ENCODE data around the gene JAG1.

Gene JAG1

DNA sequence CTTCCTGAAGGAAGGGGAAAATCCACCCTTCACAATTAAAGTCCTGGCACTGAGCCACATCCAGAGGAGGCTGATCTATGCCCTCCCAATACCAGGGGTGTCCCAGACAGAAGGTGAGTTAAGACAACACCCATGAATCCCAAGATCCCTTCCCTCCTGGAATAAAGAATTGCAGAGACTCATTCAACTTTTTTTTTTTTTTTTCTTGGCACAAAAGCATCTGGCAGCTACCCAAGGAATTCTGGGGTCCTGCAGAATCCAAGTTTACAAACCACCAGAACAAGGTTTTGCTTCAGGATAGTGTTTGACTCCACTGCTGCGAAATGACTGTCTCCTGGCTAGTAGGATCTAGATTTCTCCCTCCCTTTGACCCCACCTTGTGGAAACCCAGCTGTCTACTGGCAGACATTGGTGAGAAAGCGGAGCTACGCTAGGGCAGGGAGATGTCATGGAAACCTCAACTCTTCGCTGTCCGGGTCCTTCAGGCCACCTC is 37.4 kb downstream of the JAG1 start:
- TF ChIP-seq, protein P1, sequence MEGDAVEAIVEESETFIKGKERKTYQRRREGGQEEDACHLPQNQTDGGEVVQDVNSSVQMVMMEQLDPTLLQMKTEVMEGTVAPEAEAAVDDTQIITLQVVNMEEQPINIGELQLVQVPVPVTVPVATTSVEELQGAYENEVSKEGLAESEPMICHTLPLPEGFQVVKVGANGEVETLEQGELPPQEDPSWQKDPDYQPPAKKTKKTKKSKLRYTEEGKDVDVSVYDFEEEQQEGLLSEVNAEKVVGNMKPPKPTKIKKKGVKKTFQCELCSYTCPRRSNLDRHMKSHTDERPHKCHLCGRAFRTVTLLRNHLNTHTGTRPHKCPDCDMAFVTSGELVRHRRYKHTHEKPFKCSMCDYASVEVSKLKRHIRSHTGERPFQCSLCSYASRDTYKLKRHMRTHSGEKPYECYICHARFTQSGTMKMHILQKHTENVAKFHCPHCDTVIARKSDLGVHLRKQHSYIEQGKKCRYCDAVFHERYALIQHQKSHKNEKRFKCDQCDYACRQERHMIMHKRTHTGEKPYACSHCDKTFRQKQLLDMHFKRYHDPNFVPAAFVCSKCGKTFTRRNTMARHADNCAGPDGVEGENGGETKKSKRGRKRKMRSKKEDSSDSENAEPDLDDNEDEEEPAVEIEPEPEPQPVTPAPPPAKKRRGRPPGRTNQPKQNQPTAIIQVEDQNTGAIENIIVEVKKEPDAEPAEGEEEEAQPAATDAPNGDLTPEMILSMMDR (IDR thresholded peaks at IDR 0.05; ENCODE audit: low read depth, low read length), result no peak
- H3K4me3 ChIP-seq (ENCODE audit: low read depth, low read length), result no peak overlapping the region

DNA sequence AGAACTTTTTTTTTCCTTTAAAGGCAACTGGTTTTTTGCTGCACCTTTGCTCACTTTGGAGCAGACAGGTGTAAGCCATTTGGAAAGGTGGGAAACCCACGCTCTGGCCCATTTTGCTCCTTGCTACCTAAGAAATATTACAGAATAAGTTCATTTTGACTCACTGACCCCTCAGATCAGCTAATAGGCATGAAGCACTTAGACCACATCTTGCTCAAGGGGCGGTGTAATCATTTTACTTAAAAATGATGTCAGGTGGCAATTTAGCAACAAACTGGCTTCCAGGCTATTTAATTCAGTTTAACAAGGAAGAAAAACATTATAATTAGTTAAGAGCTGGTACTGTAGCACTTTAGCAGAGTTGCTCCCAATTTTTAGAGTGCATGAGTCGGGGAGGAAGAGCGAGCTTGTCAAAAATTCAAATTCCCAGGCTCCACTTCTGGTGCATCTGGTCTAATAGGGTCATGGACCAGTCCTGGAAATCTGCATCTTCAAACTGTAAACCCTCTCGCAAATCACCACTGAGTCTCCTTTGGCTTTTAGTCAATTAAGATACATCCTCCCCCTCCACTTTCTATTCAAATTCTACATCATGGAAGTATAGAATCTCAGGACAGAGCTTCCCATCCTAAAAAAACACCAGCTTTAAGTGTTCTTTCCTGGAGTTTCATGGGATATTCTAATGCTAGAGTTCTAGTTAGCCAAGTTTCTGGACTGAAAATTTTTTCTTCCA is 38.2 kb downstream of the JAG1 start:
- TF ChIP-seq, protein P1 (IDR thresholded peaks at IDR 0.05; ENCODE audit: low read depth, low read length), result no peak
- H3K4me3 ChIP-seq (ENCODE audit: low read depth, low read length), result no peak overlapping the region

DNA sequence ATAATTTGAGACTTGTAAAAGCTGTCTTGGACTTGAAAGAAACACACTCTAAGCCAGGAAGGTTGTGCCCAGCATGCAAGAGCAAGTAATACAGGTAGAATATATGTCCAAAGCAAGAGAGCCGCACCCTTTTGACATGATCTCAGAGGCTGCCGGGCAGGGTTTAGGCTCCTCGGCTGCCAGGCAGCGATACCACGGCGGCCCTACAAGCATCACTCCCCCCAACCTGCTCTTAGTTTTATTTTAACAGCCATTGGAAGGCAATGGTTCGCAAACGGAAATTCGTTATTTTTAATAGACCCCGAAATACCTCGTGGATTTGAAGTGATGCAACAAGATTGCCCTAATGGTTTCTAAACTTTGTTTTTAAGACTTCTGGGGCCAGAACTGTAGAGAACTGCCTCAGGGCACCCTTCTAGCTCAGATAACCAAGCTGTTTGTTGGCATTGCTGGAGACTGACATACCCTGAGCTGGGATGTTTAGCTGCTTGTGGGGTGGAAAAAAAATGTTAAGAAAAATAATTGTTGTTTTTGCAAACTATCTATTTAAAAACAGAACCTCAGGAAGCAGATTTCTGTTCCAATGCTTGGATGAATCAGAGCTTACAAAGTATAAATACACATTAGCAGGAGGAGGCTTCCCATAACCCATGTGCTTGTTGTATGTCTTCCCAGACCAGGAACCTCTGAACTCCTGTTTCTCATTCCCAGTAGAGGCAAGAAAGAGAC is 39.0 kb downstream of the JAG1 start:
- TF ChIP-seq, protein P1 (IDR thresholded peaks at IDR 0.05; ENCODE audit: low read depth, low read length), result no peak
- no peak overlapping the region for H3K4me3 ChIP-seq (ENCODE audit: low read depth, low read length)

- no peak overlapping the region for H3K4me3 ChIP-seq (ENCODE audit: low read depth, low read length)
- TF ChIP-seq, protein P1 (IDR thresholded peaks at IDR 0.05; ENCODE audit: low read depth, low read length), result no peak
These were observed 39.6 kb downstream of the JAG1 start for GRCh38 chr20:10634211-10634610.

DNA sequence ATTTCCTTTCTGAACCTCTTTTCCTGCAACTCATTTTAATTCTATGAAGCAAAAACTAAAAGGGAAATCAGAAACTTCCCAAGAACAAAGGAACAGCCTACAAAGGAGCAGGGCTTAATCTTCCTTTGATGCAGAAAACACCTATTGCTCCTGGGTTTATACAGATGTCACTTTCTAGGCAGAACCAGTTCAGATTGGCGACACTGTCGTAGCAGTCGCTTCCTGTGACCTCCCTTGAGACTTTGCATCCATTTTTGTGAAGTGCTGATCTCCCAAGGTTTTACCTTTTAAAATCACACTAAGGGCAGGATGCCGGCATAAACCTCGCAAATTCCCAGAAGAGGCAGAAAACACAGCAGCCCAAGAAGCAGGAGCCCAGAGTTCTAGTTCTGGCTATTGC is 40.1 kb downstream of the JAG1 start:
- TF ChIP-seq, protein P1 (IDR thresholded peaks at IDR 0.05; ENCODE audit: low read depth, low read length), result no peak
- H3K4me3 ChIP-seq (ENCODE audit: low read depth, low read length), result no peak overlapping the region

DNA sequence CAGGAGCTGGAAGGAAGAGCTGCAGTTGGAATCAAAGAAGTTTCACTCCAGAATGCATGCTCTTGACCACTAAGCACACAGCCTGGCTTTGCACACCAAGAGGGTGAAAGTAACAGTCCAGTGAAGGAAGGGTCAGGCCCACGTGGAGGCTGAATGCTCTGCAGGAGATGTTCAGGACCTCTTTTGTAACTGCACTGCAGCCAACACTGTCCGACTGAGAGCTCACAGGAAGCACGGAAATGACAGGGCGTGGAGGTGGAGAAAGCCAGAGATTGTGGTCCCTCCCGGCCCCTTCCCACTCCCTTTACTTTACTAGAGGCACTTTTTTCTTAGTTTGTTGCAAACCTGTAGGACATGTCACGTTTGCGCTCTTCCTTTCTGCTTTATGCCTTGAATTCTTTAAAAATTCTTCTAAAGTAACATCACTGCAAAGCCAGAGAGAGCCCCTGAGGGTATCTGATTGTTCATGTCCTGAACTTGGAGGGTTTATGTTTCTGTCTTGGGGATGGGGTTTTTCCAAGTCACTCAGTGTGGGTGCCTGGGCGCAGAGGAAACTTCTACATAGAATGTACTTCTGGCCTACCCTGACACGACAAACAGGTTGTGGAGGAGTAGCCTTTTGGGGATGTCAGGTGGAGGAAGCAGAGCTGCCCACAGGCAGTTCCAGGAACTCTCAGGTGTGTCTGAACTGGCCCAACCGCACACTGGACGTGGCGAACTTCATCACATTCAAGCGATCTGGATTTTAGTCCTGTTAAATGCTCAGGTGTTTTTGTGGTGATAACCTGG is 40.9 kb downstream of the JAG1 start:
- TF ChIP-seq, protein P1 (IDR thresholded peaks at IDR 0.05; ENCODE audit: low read depth, low read length), result no peak

More for the DNA sequence above, 40.9 kb downstream of the JAG1 start:
- H3K4me3 ChIP-seq (ENCODE audit: low read depth, low read length), result no peak overlapping the region
